Stomach (tissue), 4 donors: ENCODE results near the gene PELO.

Experiments used
- EP300 ChIP-seq: sonication (generic); formaldehyde crosslinking; IDR thresholded peaks from one replicate; pipeline ENCODE4 v1.6.1; 2017; ENCODE audit warnings: antibody characterized with exemption
- POLR2A ChIP-seq, 4 donors: fragments of 450-650 bp; IDR thresholded peaks; one replicate each; pipeline ENCODE4 v1.6.1; 2016; ENCODE audit warnings: antibody characterized with exemption in 4 of 4, control low read depth in 2 of 4, mild to moderate bottlenecking in 1 of 4, moderate library complexity in 1 of 4
- POLR2AphosphoS5 ChIP-seq, 3 donors: sonication (generic); formaldehyde crosslinking; IDR thresholded peaks; one replicate each; pipeline ENCODE4 v1.6.1; 2016; ENCODE audit warnings: antibody characterized with exemption in 3 of 3
- TF ChIP-seq, protein P1 (sequence below), 7 experiments: fragments of 450-650 bp in 4 of 7; fragments of 200-600 bp in 3 of 7; sonication (generic) in 3 of 7; IDR thresholded peaks; one replicate each; pipeline ENCODE4 v1.5.1; 2016 to 2019; ENCODE audit warnings: antibody characterized with exemption in 7 of 7, control low read depth in 2 of 7, mild to moderate bottlenecking in 1 of 7

DNA sequence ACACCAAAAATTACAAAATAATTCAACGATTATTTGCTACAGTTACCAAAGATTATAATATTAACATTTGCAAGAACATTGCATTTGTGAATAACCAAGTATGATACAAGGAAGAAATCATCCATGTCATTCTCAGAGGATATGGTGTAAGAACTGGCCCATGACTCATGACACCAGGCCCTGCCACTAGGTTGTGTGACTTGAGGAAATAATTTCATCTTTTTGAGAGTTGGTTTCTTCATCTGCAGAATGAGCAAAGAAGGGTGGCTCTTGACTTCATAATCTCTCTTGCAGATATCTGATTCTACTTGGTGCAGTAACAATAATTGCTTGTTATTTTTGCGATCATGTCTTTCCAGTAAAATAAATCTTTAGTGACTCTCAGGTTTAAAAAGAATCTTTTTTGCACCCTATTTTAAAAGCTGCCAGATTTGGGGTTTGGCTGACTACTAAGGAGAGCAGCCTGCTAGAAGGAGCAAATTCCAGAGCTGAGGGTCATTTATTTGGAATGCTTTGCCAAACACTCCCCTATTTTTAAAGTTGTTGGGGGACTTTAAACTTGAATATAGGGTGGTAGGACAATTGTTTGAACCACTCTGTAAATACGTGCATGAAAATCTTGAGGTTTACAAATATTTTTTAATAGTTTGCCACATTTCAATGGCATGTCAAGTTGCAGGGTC lies 23.5 kb downstream of the PELO start:
- TF ChIP-seq, protein P1, sequence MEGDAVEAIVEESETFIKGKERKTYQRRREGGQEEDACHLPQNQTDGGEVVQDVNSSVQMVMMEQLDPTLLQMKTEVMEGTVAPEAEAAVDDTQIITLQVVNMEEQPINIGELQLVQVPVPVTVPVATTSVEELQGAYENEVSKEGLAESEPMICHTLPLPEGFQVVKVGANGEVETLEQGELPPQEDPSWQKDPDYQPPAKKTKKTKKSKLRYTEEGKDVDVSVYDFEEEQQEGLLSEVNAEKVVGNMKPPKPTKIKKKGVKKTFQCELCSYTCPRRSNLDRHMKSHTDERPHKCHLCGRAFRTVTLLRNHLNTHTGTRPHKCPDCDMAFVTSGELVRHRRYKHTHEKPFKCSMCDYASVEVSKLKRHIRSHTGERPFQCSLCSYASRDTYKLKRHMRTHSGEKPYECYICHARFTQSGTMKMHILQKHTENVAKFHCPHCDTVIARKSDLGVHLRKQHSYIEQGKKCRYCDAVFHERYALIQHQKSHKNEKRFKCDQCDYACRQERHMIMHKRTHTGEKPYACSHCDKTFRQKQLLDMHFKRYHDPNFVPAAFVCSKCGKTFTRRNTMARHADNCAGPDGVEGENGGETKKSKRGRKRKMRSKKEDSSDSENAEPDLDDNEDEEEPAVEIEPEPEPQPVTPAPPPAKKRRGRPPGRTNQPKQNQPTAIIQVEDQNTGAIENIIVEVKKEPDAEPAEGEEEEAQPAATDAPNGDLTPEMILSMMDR (IDR thresholded peaks at IDR 0.05) = no peak
- TF ChIP-seq POLR2A (IDR thresholded peaks at IDR 0.05) = no peak
- peak in 1 of 3 donors; percentile 76 for TF ChIP-seq POLR2AphosphoS5 (IDR thresholded peaks at IDR 0.05)
- no peak for TF ChIP-seq EP300
